Stimulated activated naive CD4-positive, alpha-beta T cell treated with Interleukin-2 at 50 U/mL for 16 hours (primary cell): ENCODE data around the gene NUDT1.
A peak's percentile ranks its signal among the peaks of the same experiment; 100 is the strongest.

Source experiments
- DNase-seq: peaks from one replicate; lab custom pipeline; 2025; lab: John Stamatoyannopoulos, UW

The NUDT1 gene

GRCh38 chr7:2241580-2242540 lies at the start of gene NUDT1, which contains the start of gene MRM2:
NUDT1 (plus strand) TSS chr7:2242226; CDS start chr7:2244575, 2,349 bp downstream.
MRM2 (minus strand) TSS chr7:2242205; CDS start chr7:2242169, 36 bp downstream.
- peak; percentile 60 for DNase-seq

- no peak for DNase-seq
Measured at GRCh38 chr7:2192831-2193534, 49.0 kb upstream of the NUDT1 start.

- DNase-seq: no peak
Measured at GRCh38 chr7:2193575-2194305, 48.3 kb upstream of the NUDT1 start.

- DNase-seq: no peak
Measured at GRCh38 chr7:2195400-2196246, 46.4 kb upstream of the NUDT1 start.

- no peak for DNase-seq
Measured at GRCh38 chr7:2196381-2197378, 45.3 kb upstream of the NUDT1 start.

- no peak for DNase-seq
Measured at GRCh38 chr7:2197436-2198155, 44.4 kb upstream of the NUDT1 start.

- no peak for DNase-seq
Measured at GRCh38 chr7:2198206-2198605, 43.8 kb upstream of the NUDT1 start.

- no peak for DNase-seq
Measured at GRCh38 chr7:2198760-2199159, 43.3 kb upstream of the NUDT1 start.

GRCh38 chr7:2199528-2199927 lies 42.5 kb upstream of the NUDT1 start:
- no peak for DNase-seq

GRCh38 chr7:2199956-2200583 lies 42.0 kb upstream of the NUDT1 start:
- DNase-seq: no peak

- DNase-seq: no peak
Measured at GRCh38 chr7:2200584-2200980, 41.4 kb upstream of the NUDT1 start.

GRCh38 chr7:2201128-2201527 lies 40.9 kb upstream of the NUDT1 start:
- DNase-seq: no peak

GRCh38 chr7:2201686-2202360 lies 40.2 kb upstream of the NUDT1 start:
- DNase-seq: no peak

- no peak for DNase-seq
Measured at GRCh38 chr7:2202361-2202761, 39.7 kb upstream of the NUDT1 start.

GRCh38 chr7:2202901-2203765 lies 38.9 kb upstream of the NUDT1 start:
- no peak for DNase-seq

- DNase-seq: no peak
Measured at GRCh38 chr7:2203766-2204300, 38.2 kb upstream of the NUDT1 start.

- no peak for DNase-seq
Measured at GRCh38 chr7:2204446-2204845, 37.6 kb upstream of the NUDT1 start.
